GM03348 (cell line): Measurements from ENCODE around the gene ZBED4.

ENCODE experiments used
- DNase-seq: peaks from one replicate; pipeline ENCODE4 v3.0.0; 2012; ENCODE audit warnings: low spot score

The ZBED4 gene

GRCh38 chr22:49904040-49904369 lies 50.4 kb downstream of the ZBED4 start:
- DNase-seq = no peak

GRCh38 chr22:49905465-49905864 lies 51.8 kb downstream of the ZBED4 start:
- DNase-seq = no peak

- no peak for DNase-seq
These were observed 52.6 kb downstream of the ZBED4 start for GRCh38 chr22:49906071-49906798.

- no peak for DNase-seq
These were observed 53.2 kb downstream of the ZBED4 start for GRCh38 chr22:49906799-49907290.

GRCh38 chr22:49907807-49908206 lies 54.2 kb downstream of the ZBED4 start:
- DNase-seq = no peak

GRCh38 chr22:49909476-49910205 lies 56.0 kb downstream of the ZBED4 start:
- DNase-seq = no peak

- DNase-seq = no peak
These were observed 56.8 kb downstream of the ZBED4 start for GRCh38 chr22:49910229-49911155.

- no peak for DNase-seq
These were observed 58.4 kb downstream of the ZBED4 start for GRCh38 chr22:49911881-49912625.

DNA sequence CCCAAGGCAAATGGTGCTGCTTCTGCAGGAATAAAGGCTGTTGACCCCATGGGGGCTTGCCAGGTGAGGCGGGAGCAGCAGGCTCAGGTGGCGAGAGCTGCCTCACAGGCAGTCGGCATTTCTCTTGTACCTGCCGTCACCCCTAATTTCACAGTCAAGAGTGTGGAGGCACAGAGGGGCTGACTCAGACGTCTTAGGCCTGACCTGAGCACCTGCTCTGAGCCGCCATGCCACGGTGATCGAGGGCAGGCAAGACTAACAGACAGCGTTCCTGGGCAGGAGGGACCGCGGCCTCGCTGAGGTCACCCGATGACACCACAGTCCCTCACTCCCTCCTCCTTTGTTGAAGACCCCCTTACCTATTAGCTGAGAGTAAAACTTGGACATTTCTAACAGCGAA lies 59.4 kb downstream of the ZBED4 start:
- no peak for DNase-seq

- DNase-seq = no peak
These were observed 59.8 kb downstream of the ZBED4 start for GRCh38 chr22:49913446-49913845.

GRCh38 chr22:49914256-49914655 lies 60.6 kb downstream of the ZBED4 start:
- DNase-seq = no peak

GRCh38 chr22:49915610-49916009 lies 62.0 kb downstream of the ZBED4 start:
- DNase-seq = no peak

DNA sequence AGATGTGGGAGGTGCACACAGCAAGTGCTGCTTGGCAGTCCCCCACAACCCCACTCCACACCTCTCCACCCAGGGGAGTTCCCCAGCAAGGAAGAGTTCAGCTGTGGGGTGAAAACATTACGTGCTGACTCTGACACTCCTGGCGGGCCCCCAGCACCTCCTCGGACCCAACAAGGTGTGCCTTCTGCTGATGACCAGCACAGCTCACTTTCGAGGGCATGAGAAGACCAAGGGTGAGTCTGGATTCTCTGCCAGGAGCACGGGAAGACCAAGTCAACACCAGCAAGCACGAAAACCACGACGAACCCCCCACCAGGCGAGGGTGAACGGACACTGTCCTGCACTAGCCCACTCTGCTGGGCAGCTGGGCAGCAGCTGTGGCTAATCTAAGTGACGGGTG lies 63.2 kb downstream of the ZBED4 start:
- no peak for DNase-seq

DNA sequence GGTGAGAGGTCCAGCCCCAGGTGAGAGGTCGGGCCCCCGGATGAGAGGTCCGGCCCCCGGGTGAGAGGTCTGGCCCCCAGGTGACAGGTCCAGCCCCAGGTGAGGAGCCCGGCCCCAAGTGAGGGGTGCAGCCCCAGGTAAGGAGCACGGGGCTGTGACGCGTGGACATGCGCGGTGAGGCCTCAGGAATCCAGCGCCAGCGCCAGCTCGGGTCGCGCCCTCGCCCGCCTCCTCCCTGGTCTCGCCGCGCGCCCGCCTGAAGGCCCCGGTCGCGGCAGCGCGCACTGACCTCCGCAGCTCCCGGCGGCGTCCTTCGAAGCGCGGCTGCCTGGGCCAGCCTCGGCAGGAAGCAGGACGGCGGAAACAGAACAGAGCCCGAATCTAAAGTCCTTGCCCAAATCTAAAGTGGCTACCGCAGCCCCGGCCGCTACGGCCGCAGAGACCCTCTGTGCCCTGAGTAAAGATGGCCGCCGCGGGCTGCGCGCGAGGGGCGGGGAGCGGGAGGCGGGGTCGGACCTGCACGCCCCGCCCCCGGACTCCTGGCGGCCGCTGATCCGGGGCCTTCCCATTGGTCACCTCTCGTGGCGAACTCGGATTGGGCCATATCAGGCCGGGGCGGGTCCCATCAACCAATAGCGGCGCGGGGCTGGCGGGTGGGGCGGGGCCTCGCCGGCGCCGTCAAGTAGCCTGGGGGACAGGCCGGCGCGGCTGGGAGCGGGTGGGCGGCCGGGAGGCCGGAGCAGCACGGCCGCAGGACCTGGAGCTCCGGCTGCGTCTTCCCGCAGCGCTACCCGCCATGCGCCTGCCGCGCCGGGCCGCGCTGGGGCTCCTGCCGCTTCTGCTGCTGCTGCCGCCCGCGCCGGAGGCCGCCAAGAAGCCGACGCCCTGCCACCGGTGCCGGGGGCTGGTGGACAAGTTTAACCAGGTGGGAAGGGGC lies 64.6 kb downstream of the ZBED4 start, which contains the start of the genes ALG12 and CRELD2:
Gene ALG12 (minus strand): TSS at position 465 of the 937 bp plus-strand sequence. CDS start 4,673 bp downstream, outside the sequence.
Gene CRELD2 (plus strand): TSS at position 661 of the 937 bp plus-strand sequence. CDS start 136 bp downstream, at position 797.
- peak; percentile 100 for DNase-seq

- no peak for DNase-seq
These were observed 65.6 kb downstream of the ZBED4 start for GRCh38 chr22:49918911-49919881.

DNA sequence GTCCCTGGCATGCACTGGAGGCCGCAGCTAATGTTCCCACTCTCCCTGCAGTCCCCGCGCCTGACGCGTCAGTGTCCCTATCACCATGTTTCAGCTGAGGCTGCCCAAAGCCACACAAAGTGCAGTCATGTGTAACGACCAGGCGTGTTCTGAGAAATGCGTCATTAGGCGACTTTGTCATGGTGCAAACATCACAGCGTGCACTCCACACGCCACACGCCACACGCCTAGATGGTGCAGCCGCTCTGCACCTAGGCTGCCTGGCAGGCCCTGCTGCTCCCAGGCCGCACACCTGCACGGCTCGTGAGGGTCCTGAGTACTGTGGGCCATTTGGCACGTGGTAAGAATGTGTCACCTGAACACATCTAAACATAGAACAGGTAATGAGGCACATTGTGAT lies 67.2 kb downstream of the ZBED4 start:
- no peak for DNase-seq

DNA sequence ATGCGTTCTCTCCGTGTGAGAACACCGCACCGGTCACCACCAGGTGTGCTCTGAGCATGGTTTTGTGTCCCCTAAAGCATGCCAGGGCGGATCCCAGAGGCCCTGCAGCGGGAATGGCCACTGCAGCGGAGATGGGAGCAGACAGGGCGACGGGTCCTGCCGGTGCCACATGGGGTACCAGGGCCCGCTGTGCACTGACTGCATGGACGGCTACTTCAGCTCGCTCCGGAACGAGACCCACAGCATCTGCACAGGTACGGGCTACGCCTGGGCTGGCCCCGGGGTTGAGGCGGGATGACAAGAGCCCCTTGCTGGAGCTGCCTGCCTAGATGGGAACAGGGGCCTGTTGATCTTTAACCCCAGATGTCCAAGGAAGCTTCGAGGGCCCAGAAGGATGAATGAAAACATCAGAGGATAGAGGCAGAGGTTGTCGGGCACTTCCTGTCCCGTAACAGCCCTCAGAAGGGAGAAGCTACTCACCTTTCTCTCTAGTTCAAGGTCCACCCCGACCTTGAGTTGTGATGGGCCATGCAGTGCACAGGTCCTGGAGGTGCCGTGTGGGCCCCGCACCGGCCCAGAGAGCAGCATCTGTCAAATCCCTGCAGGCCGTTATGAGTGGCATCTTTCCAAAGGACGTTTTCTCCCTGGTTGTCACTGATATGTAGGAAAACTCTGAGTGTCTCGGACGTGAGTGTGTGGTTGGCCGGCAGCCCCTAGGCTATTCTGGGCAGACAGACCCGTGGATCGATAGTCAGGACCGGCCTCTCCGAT lies 68.0 kb downstream of the ZBED4 start:
- no peak for DNase-seq

DNA sequence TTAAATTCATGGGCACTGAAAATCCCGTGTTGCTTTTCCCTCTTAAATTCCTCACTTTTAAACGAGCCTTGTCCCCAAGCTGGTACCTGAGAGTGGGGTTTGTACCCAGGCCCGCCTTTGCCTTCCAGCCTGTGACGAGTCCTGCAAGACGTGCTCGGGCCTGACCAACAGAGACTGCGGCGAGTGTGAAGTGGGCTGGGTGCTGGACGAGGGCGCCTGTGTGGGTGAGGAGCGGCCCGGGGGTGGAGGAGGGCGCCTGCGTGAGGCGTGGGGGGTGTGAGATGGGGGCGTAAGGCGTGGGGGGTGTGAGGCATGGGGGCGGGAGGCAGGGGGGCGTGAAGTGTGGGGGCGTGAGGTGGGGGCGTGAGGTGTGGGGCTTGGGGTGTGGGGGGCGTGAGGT lies 68.8 kb downstream of the ZBED4 start:
- DNase-seq = no peak
